Natural killer cell treated with Interleukin-12 subunit alpha and Interleukin-12 subunit beta and Interleukin-15 and Interleukin-18, amount 100 ng/mL, for 72 hours (primary cell): ENCODE data around the gene CFAP77. TPM values are rescaled to one million over a fixed set of nuclear protein-coding genes. Genes with fewer than 3 reads are reported as not detected.

Source experiments
- ATAC-seq, 2 donors: fragments of 150-1000 bp; cut with Tn5 transposase in 1 of 2; sonication (Bioruptor Pico), chemical (Tn5 transposase) in 1 of 2; 2 replicates each; pipeline ENCODE4 v1.10.0; 2021
- DNase-seq: peaks from one replicate; pipeline ENCODE4 v3.0.0; 2022; ENCODE audit warnings: low spot score
- H3K27ac Mint-ChIP-seq, 2 donors: 1 replicate in 1 of 2; 2 replicates in 1 of 2; pipeline ENCODE4 v1.8.0; 2022; ENCODE audit warnings: mixed read lengths in 2 of 2, mild to moderate bottlenecking in 1 of 2, moderate library complexity in 1 of 2
- H3K27me3 Mint-ChIP-seq, 2 donors: 1 replicate in 1 of 2; 2 replicates in 1 of 2; pipeline ENCODE4 v1.8.0; 2022; ENCODE audit warnings: mixed read lengths in 2 of 2
- H3K36me3 Mint-ChIP-seq: one replicate; pipeline ENCODE4 v1.8.0; 2022; ENCODE audit warnings: mixed read lengths
- H3K4me1 Mint-ChIP-seq, 2 donors: 1 replicate in 1 of 2; 2 replicates in 1 of 2; pipeline ENCODE4 v1.8.0; 2022; ENCODE audit warnings: low read depth in 2 of 2, mixed read lengths in 2 of 2, mild to moderate bottlenecking in 1 of 2
- H3K4me3 Mint-ChIP-seq: one replicate; pipeline ENCODE4 v1.8.0; 2022; ENCODE audit warnings: mixed read lengths
- H3K9me3 Mint-ChIP-seq: 2 replicates; pipeline ENCODE4 v1.8.0; 2022; ENCODE audit warnings: mixed read lengths
- total RNA-seq, 2 donors: library from RNA; stranded (reverse); gene quantifications; one replicate each; pipeline ENCODE4 v1.2.3, GENCODE V29; 2022

Gene CFAP77
- total RNA-seq, 2 donors from 2014 or later = not detected

GRCh38 chr9:132387133-132387532 lies 22.9 kb upstream of the CFAP77 start:
- no peak for ATAC-seq
- no peak overlapping the region for H3K4me3 Mint-ChIP-seq
- H3K36me3 Mint-ChIP-seq = peaks cover 28% of the 10 kb centered on the region
- peaks cover 9 to 15% of the 10 kb centered on the region in 2 donors for H3K4me1 Mint-ChIP-seq
- H3K27ac Mint-ChIP-seq = no peak overlapping the region
- no peaks in the 10 kb centered on the region for H3K9me3 Mint-ChIP-seq
- DNase-seq = no peak
- no peaks in the 10 kb centered on the region for H3K27me3 Mint-ChIP-seq

DNA sequence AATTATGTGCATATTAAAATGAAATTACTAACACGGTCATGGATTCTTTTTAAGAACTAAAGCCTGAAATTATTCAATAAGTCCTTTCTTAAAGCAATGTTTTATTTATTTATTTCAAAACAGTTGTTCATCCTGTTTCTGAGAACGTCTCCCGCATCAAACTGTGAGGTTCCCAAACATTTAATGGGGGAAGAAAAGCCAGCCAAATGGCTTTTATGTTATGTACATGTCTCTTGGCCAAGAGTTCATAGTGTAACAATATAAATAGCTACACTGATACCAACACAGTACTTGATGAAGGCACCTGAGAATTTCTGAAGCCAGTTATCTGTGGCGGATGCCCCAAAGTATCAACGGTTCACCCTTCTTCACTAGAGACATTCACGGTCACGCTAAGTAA lies 19.0 kb upstream of the CFAP77 start:
- ATAC-seq (no peak), DNase-seq (no peak)
- Mint-ChIP-seq H3K27me3 (no peaks in the 10 kb centered on the region), H3K4me3 (no peak overlapping the region), H3K27ac (no peak overlapping the region), H3K9me3 (no peaks in the 10 kb centered on the region), H3K36me3 (peaks cover 27% of the 10 kb centered on the region), H3K4me1 (no peaks in the 10 kb centered on the region)

DNA sequence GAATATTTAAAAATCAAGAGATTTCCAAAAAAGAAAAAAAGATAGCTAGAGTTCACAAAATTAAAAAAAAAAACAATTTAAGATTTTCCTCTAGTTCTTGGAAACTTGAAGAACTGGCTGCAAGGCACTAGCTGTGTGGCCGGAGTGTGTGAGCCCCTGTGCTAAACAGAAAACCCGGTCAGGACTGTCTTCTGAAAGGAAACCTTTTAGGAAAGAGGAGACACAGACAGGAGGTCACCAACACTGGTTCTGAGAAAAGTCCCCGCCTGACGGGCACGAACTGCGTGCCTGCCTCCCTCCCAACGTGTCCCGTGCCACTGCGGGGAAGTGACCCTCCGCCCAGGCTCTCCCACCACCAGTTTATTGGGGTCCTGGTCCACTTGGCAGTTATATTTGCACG lies 18.6 kb upstream of the CFAP77 start:
- H3K9me3 Mint-ChIP-seq = no peaks in the 10 kb centered on the region
- H3K27me3 Mint-ChIP-seq = no peaks in the 10 kb centered on the region
- H3K27ac Mint-ChIP-seq = no peak overlapping the region
- no peak for DNase-seq
- H3K4me1 Mint-ChIP-seq = no peaks in the 10 kb centered on the region
- H3K4me3 Mint-ChIP-seq = no peak overlapping the region
- no peak for ATAC-seq
- H3K36me3 Mint-ChIP-seq = peaks cover 27% of the 10 kb centered on the region

GRCh38 chr9:132395560-132395959 lies 14.5 kb upstream of the CFAP77 start:
- peaks cover 30% of the 10 kb centered on the region for H3K36me3 Mint-ChIP-seq
- no peaks in the 10 kb centered on the region for H3K9me3 Mint-ChIP-seq
- H3K4me3 Mint-ChIP-seq = no peak overlapping the region
- DNase-seq (no peak), ATAC-seq (no peak)
- no peaks in the 10 kb centered on the region for H3K27me3 Mint-ChIP-seq
- H3K27ac Mint-ChIP-seq = no peak overlapping the region
- no peaks in the 10 kb centered on the region for H3K4me1 Mint-ChIP-seq

DNA sequence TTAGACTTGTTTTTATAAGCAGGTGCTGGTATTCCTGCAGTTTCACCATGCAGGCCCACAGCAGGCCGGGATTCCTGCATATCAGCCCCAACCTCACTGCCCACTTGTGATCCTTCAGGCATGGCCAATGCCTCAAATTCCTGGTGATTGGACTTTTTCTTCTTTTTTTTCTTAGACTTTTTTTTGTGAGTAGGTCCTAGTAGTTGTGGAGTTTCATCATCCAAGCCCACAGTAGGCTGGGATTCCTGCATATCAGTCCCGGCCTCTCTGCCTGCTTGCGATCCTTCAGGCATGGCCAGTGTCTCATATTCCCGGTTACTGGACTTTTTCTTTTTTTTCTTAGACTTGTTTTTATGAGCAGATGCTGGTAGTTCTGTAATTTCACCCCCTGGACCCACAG lies 8.2 kb upstream of the CFAP77 start:
- no peaks in the 10 kb centered on the region for H3K27me3 Mint-ChIP-seq
- H3K36me3 Mint-ChIP-seq = peaks cover 25% of the 10 kb centered on the region
- no peak for DNase-seq
- ATAC-seq = no peak
- no peak overlapping the region for H3K27ac Mint-ChIP-seq
- no peaks in the 10 kb centered on the region for H3K9me3 Mint-ChIP-seq
- H3K4me3 Mint-ChIP-seq = no peak overlapping the region
- H3K4me1 Mint-ChIP-seq = peaks cover 24 to 29% of the 10 kb centered on the region in 2 donors

- Mint-ChIP-seq H3K27ac (peak overlapping the region; percentile 66 to 70), H3K4me1 (peaks cover 28 to 33% of the 10 kb centered on the region in 2 donors), H3K4me3 (peak overlapping the region; percentile 77), H3K9me3 (no peaks in the 10 kb centered on the region), H3K36me3 (peaks cover 18% of the 10 kb centered on the region), H3K27me3 (no peaks in the 10 kb centered on the region)
- DNase-seq = no peak
- peak in 1 of 2 donors; percentile 55 for ATAC-seq
These were observed 5.7 kb upstream of the CFAP77 start for GRCh38 chr9:132404228-132404881.

DNA sequence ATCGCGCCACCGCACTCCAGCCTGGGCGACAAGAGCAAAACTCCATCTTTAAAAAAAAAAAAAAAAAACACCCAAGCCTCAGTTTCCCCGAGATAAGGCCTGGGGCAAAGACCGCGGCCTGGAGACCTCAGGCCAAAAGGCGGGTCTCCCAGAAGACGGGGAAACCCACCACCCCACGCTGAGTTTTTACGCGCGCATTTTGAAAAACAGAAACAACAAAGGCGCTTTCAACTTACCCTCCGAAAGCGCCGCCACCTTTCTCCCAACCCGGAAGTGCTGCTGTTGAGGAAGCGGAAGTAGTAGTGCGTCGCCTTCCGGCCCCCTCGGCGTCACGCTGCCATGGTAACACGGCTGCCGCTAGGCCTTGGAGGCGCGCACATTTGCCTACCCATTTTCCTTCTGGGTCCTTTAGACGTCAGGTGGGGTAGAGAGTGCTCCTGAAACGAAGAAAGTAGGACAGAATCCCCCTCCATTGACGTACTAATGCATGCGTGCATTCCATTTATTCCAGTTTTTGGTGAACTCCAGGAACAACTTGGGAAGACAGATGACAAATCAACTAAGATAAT lies 3.4 kb upstream of the CFAP77 start, which contains the start of gene TTF1:
Gene TTF1, minus strand, starts transcription at position 287 of the 569 bp plus-strand sequence. CDS start 4,019 bp downstream, outside the sequence.
- Mint-ChIP-seq H3K9me3 (no peaks in the 10 kb centered on the region), H3K36me3 (peaks cover 11% of the 10 kb centered on the region), H3K27me3 (peaks cover 2 to 6% of the 10 kb centered on the region in 2 donors), H3K4me1 (peaks cover 36 to 37% of the 10 kb centered on the region in 2 donors), H3K4me3 (peak within 1 kb of the TSS; percentile 77), H3K27ac (peak within 1 kb of the TSS; percentile 66 to 70)
- peak; percentile 93 for DNase-seq
- ATAC-seq = peak; percentile 92 to 97

- peaks cover 36 to 37% of the 10 kb centered on the region in 2 donors for H3K4me1 Mint-ChIP-seq
These were observed 2.8 kb upstream of the CFAP77 start for GRCh38 chr9:132407196-132407595.

DNA sequence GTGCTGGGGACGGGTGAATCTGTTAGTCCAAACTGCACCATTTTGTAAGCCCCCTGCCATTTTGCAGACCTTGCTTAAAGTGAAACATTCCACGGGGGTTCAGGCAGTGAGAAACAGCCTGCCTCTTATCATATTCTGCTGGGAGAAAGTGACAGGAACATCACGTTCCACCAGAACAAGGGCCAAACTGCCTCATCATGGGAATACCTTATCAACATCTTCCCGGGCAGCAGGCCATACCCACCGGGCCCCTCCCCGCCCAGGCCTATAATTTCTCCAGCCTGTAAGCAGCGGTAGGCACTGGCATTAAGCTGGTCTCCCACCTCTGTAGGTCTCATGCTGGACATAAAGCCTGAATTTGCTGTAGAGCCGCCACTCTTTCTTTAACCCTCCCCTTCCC lies 1.5 kb upstream of the CFAP77 start:
- ATAC-seq (no peak), DNase-seq (no peak)
- no peak overlapping the region for H3K27ac Mint-ChIP-seq
- H3K36me3 Mint-ChIP-seq = no peaks in the 10 kb centered on the region
- H3K27me3 Mint-ChIP-seq = peaks cover 3 to 14% of the 10 kb centered on the region in 2 donors
- H3K9me3 Mint-ChIP-seq = no peaks in the 10 kb centered on the region
- no peak overlapping the region for H3K4me3 Mint-ChIP-seq
- H3K4me1 Mint-ChIP-seq = peaks cover 34 to 36% of the 10 kb centered on the region in 2 donors

More at GRCh38 chr9:132407196-132407595, 2.8 kb upstream of the CFAP77 start:
- H3K27ac Mint-ChIP-seq = peak overlapping the region; percentile 66 to 70
- peak overlapping the region; percentile 77 for H3K4me3 Mint-ChIP-seq
- H3K27me3 Mint-ChIP-seq = peaks cover 2 to 6% of the 10 kb centered on the region in 2 donors
- DNase-seq (no peak), ATAC-seq (no peak)
- H3K36me3 Mint-ChIP-seq = peaks cover 5% of the 10 kb centered on the region
- no peaks in the 10 kb centered on the region for H3K9me3 Mint-ChIP-seq

DNA sequence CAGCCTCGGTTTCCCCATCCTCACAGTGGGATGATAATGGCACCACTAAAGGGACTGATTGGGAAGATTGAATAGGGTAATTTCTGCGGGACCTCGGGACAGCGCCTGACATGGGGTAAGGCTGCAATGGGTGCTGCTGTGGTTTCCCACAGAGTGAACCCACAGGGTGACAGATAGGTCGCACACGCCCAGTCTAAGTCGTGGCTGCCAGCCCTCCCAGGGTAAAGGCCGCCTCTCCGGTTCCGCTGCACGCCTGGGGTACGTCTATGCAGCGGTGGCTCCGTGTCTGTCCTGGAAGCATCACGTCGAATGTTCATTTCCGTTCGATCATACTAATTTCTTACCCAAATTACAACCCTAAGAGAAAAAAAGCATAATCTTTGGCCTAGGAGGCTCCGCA lies 631 bp downstream of the CFAP77 start:
- ATAC-seq (peak in 1 of 2 donors; percentile 54), DNase-seq (no peak)
- H3K9me3 Mint-ChIP-seq = no peaks in the 10 kb centered on the region
- H3K4me3 Mint-ChIP-seq = peak overlapping the region; percentile 71
- H3K4me1 Mint-ChIP-seq = peaks cover 19 to 21% of the 10 kb centered on the region in 2 donors
- peaks cover 22 to 36% of the 10 kb centered on the region in 2 donors for H3K27me3 Mint-ChIP-seq
- no peaks in the 10 kb centered on the region for H3K36me3 Mint-ChIP-seq
- H3K27ac Mint-ChIP-seq = no peak overlapping the region

DNA sequence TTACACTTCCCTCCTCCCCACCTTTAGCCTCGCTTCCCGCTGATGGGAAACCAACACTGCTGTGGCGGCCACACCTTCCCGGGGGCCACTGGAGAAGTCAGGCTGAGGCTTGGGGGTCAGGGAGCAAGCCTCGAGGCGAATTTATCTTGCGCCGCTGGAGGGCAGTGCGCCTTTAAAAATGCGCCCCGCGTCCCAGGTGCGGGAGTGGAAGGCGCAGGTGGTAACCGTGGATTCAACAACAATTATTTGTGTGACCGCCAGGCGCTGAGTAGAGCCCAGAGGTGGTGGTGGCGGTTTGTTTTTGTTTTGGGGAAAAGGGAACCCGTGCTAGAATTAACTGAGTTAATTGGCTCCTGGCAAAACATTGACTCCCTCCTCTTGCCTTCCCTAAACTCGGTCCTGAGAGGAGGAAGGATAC lies 1.1 kb downstream of the CFAP77 start:
- DNase-seq (peak; percentile 67), ATAC-seq (peak; percentile 56 to 59)
- Mint-ChIP-seq H3K4me3 (peak overlapping the region; percentile 71), H3K27me3 (peaks cover 22 to 38% of the 10 kb centered on the region in 2 donors), H3K4me1 (peaks cover 14 to 17% of the 10 kb centered on the region in 2 donors), H3K9me3 (no peaks in the 10 kb centered on the region), H3K27ac (no peak overlapping the region), H3K36me3 (no peaks in the 10 kb centered on the region)

DNA sequence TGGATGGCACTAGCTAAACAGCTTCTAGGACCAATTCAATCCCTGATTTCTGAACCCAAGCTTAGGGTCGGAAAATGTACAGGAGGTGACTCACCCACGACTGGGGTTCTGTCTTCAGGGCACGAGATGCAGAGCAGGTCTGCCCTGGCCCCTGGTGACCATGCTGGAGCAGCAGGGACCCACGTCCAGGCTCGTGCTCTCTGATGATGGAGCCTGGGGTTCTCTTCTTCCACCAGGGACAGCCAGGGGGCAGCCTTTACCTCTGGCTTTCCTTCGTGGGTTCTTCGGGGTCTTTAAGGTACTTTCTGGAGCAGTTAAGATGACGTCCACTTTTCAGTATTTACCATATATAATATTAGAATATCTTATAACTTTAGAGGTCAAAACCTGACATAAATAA lies 2.1 kb downstream of the CFAP77 start:
- ATAC-seq (no peak), DNase-seq (no peak)
- no peaks in the 10 kb centered on the region for H3K9me3 Mint-ChIP-seq
- H3K4me3 Mint-ChIP-seq = no peak overlapping the region
- H3K27me3 Mint-ChIP-seq = peaks cover 22 to 38% of the 10 kb centered on the region in 2 donors
- H3K27ac Mint-ChIP-seq = no peak overlapping the region
- peaks cover 9 to 10% of the 10 kb centered on the region in 2 donors for H3K4me1 Mint-ChIP-seq
- H3K36me3 Mint-ChIP-seq = no peaks in the 10 kb centered on the region

- no peaks in the 10 kb centered on the region for H3K9me3 Mint-ChIP-seq
- H3K27me3 Mint-ChIP-seq = peaks cover 31 to 55% of the 10 kb centered on the region in 2 donors
These were observed 3.9 kb downstream of the CFAP77 start for GRCh38 chr9:132413926-132414325.

GRCh38 chr9:132414731-132415130 lies 4.7 kb downstream of the CFAP77 start:
- Mint-ChIP-seq H3K36me3 (no peaks in the 10 kb centered on the region), H3K9me3 (no peaks in the 10 kb centered on the region), H3K27ac (no peak overlapping the region), H3K27me3 (peaks cover 36 to 63% of the 10 kb centered on the region in 2 donors), H3K4me1 (peaks cover 7 to 9% of the 10 kb centered on the region in 2 donors), H3K4me3 (no peak overlapping the region)
- DNase-seq (no peak), ATAC-seq (no peak)

More at GRCh38 chr9:132413926-132414325, 3.9 kb downstream of the CFAP77 start:
- no peak overlapping the region for H3K4me3 Mint-ChIP-seq
- no peaks in the 10 kb centered on the region for H3K36me3 Mint-ChIP-seq
- DNase-seq = no peak
- peaks cover 7 to 9% of the 10 kb centered on the region in 2 donors for H3K4me1 Mint-ChIP-seq
- ATAC-seq = no peak
- H3K27ac Mint-ChIP-seq = no peak overlapping the region
